K562 treated with DMSO at 1 percent for 12 hours (cell line): Measurements from ENCODE around the gene KNSTRN. TPM values are rescaled to one million over a fixed set of nuclear protein-coding genes. Genes with fewer than 3 reads are reported as not detected.

Source experiments
- total RNA-seq: library from RNA; unstranded; fragments of 300-600 nt; gene quantifications from 2 replicates; pipeline ENCODE4 v1.2.3, GENCODE V29; 2022; ENCODE audit not compliant: insufficient read depth

The KNSTRN gene
- total RNA-seq, result 28.4 and 47.2 TPM in 2 replicates

GRCh38 chr15:40382580-40383456 is at the start of gene KNSTRN:
KNSTRN (plus strand) TSS chr15:40382721; CDS start chr15:40382836, 115 bp downstream.

GRCh38 chr15:40340740-40341400 is 41.7 kb upstream of the KNSTRN start, which contains the start of gene CCDC9B:
CCDC9B (minus strand) TSS chr15:40340939; CDS start chr15:40340819, 120 bp downstream.

GRCh38 chr15:40357723-40358470 is 24.6 kb upstream of the KNSTRN start, which contains the start of gene DISP2:
DISP2 (plus strand) TSS chr15:40358219; CDS start chr15:40358322, 103 bp downstream.

GRCh38 chr15:40405501-40406381 is 23.2 kb downstream of the KNSTRN start, which contains the start of gene IVD:
IVD (plus strand) TSS chr15:40405795; CDS start chr15:40405828, 33 bp downstream.

GRCh38 chr15:40440743-40441564 is 58.4 kb downstream of the KNSTRN start, which contains the start of gene BAHD1:
BAHD1 (plus strand) TSS chr15:40440953; CDS start chr15:40458465, 17,512 bp downstream.

Other genes starting within 250 kb of the KNSTRN start
- gene BUB1B, start 221.7 kb upstream of the KNSTRN start, total RNA-seq, result 15.6 and 50.3 TPM in 2 replicates
- 0.44 TPM in 1 of 2 replicates, not detected in the other for gene PAK6, start 143.7 kb upstream of the KNSTRN start, total RNA-seq
- gene ANKRD63, start 99.7 kb upstream of the KNSTRN start, total RNA-seq, result 1.2 TPM in 1 of 2 replicates, not detected in the other
- gene PLCB2, start 74.8 kb upstream of the KNSTRN start, total RNA-seq, result 4.1 and 7.1 TPM in 2 replicates
- gene INAFM2, start 59.0 kb upstream of the KNSTRN start, total RNA-seq, result 14.7 and 22.7 TPM in 2 replicates
- gene CCDC9B, start 41.8 kb upstream of the KNSTRN start, total RNA-seq, result 0.32 and 0.83 TPM in 2 replicates
- gene PHGR1, start 31.7 kb upstream of the KNSTRN start, total RNA-seq, result not detected in 2 replicates
- gene DISP2, start 24.5 kb upstream of the KNSTRN start, total RNA-seq, result 0.06 TPM in 1 of 2 replicates, not detected in the other
- gene IVD, start 23.1 kb downstream of the KNSTRN start, total RNA-seq, result 3.2 and 3.3 TPM in 2 replicates
- 15.2 and 28.2 TPM in 2 replicates for gene BAHD1, start 58.2 kb downstream of the KNSTRN start, total RNA-seq
- gene CHST14, start 88.3 kb downstream of the KNSTRN start, total RNA-seq, result 10.8 and 15.0 TPM in 2 replicates
- 22.0 and 29.8 TPM in 2 replicates for gene CCDC32, start 182.3 kb downstream of the KNSTRN start, total RNA-seq
- gene RPUSD2, start 186.6 kb downstream of the KNSTRN start, total RNA-seq, result 9.7 and 11.1 TPM in 2 replicates
- gene KNL1, start 211.5 kb downstream of the KNSTRN start, total RNA-seq, result 10.6 and 42.9 TPM in 2 replicates